HepG2 (cell line): ENCODE data around the gene TBRG4.

Experiments used
- CTCF ChIP-seq: sonication (generic); formaldehyde crosslinking; IDR thresholded peaks from 2 replicates; pipeline ENCODE4 v1.5.0; 2020; ENCODE audit warnings: mild to moderate bottlenecking, missing genetic modification reagents, moderate library complexity
- JUND ChIP-seq: sonication (generic); formaldehyde crosslinking; IDR thresholded peaks from 2 replicates; pipeline ENCODE4 v1.8.0; 2022; ENCODE audit warnings: mild to moderate bottlenecking, missing genetic modification reagents
- ZBTB49 ChIP-seq: sonication (generic); formaldehyde crosslinking; IDR thresholded peaks from 2 replicates; pipeline ENCODE4 v1.4.0; 2020; ENCODE audit warnings: missing genetic modification reagents, borderline replicate concordance

- no peak for TF ChIP-seq JUND (CRISPR knock-in tag)
- TF ChIP-seq ZBTB49 (CRISPR knock-in tag): no peak
- no peak for TF ChIP-seq CTCF
Measured at GRCh38 chr7:45153233-45153632, 41.7 kb upstream of the TBRG4 start.
